HepG2 (cell line): ENCODE results near the gene OR1F1. TPM values are rescaled to one million over a fixed set of nuclear protein-coding genes. Genes with fewer than 3 reads are reported as not detected.
A peak's percentile ranks its signal among the peaks of the same experiment; 100 is the strongest.

ENCODE experiments used
- ETV6 ChIP-seq: sonication (generic); formaldehyde crosslinking; conservative IDR thresholded peaks from 2 replicates; pipeline ENCODE4 v1.4.0; 2020; ENCODE audit warnings: missing genetic modification reagents
- FOXM1 ChIP-seq: sonication (generic); formaldehyde crosslinking; IDR thresholded peaks from 2 replicates; pipeline ENCODE4 v1.5.0; 2020; ENCODE audit warnings: missing genetic modification reagents
- FUBP1 ChIP-seq: sonication (generic); formaldehyde crosslinking; IDR thresholded peaks from 2 replicates; pipeline ENCODE4 v1.5.1; 2020; ENCODE audit warnings: missing genetic modification reagents, mild to moderate bottlenecking, borderline replicate concordance
- HNF1B ChIP-seq: sonication (generic); formaldehyde crosslinking; IDR thresholded peaks from 2 replicates; pipeline ENCODE4 v1.5.1; 2020; ENCODE audit warnings: mild to moderate bottlenecking, moderate library complexity, missing genetic modification reagents
- KLF12 ChIP-seq: sonication (generic); formaldehyde crosslinking; IDR thresholded peaks from 2 replicates; pipeline ENCODE4 v1.4.0; 2020; ENCODE audit warnings: missing genetic modification reagents, borderline replicate concordance
- NFE2L1 ChIP-seq: sonication (generic); formaldehyde crosslinking; IDR thresholded peaks from 2 replicates; pipeline ENCODE4 v1.4.0; 2020; ENCODE audit warnings: missing genetic modification reagents, mild to moderate bottlenecking, borderline replicate concordance
- NR0B2 ChIP-seq: sonication (generic); formaldehyde crosslinking; IDR thresholded peaks from 2 replicates; pipeline ENCODE4 v1.4.0; 2020; ENCODE audit warnings: mild to moderate bottlenecking, missing genetic modification reagents
- SKIL ChIP-seq: sonication (generic); formaldehyde crosslinking; IDR thresholded peaks from 2 replicates; pipeline ENCODE4 v1.8.0; 2022; ENCODE audit warnings: missing genetic modification reagents, mild to moderate bottlenecking, moderate library complexity, borderline replicate concordance
- SOX6 ChIP-seq, 2 experiments: fragments of 450-650 bp in 1 of 2; sonication (generic) in 1 of 2; formaldehyde crosslinking in 1 of 2; IDR thresholded peaks; 2 replicates each; pipeline versions ENCODE4 v1.4.0 to v1.6.1; 2017 to 2020; ENCODE audit warnings: antibody characterized with exemption in 1 of 2, mild to moderate bottlenecking in 1 of 2, missing genetic modification reagents in 1 of 2
- TRIM24 ChIP-seq: sonication (generic); formaldehyde crosslinking; IDR thresholded peaks from 2 replicates; pipeline ENCODE4 v1.8.0; 2022; ENCODE audit warnings: mild to moderate bottlenecking, missing genetic modification reagents
- ZKSCAN8 ChIP-seq: IDR thresholded peaks from 2 replicates; pipeline ENCODE4 v1.6.1; 2016; ENCODE audit warnings: borderline replicate concordance, missing genetic modification reagents, missing compliant biosample characterization
- ZNF18 ChIP-seq: sonication (generic); formaldehyde crosslinking; IDR thresholded peaks from 2 replicates; pipeline ENCODE4 v1.8.0; 2022; ENCODE audit warnings: mild to moderate bottlenecking, missing genetic modification reagents; ENCODE audit not compliant: insufficient replicate concordance
- ZNF414 ChIP-seq: sonication (generic); formaldehyde crosslinking; IDR thresholded peaks from 2 replicates; pipeline ENCODE4 v1.5.0; 2020; ENCODE audit warnings: missing genetic modification reagents
- ZNF572 ChIP-seq: sonication (generic); formaldehyde crosslinking; IDR thresholded peaks from 2 replicates; pipeline ENCODE4 v1.5.1; 2020; ENCODE audit warnings: mild to moderate bottlenecking, missing genetic modification reagents
- ZNF747 ChIP-seq: sonication (generic); formaldehyde crosslinking; IDR thresholded peaks from 2 replicates; pipeline ENCODE4 v1.8.1; 2023; ENCODE audit warnings: missing genetic modification reagents, mild to moderate bottlenecking, borderline replicate concordance
- ZNF792 ChIP-seq: IDR thresholded peaks from 2 replicates; pipeline ENCODE4 v1.6.1; 2016
- ZSCAN5A ChIP-seq: sonication (generic); formaldehyde crosslinking; IDR thresholded peaks from 2 replicates; pipeline ENCODE4 v1.8.0; 2022; ENCODE audit warnings: mild to moderate bottlenecking, missing genetic modification reagents, borderline replicate concordance
- polyA plus RNA-seq, 8 experiments: library from polyadenylated mRNA; depleted of rRNA in 3 of 8; stranded (reverse) in 7 of 8; unstranded in 1 of 8; fragments of >200 nt; fragmentation: Illumina TruSeq in 4 of 8; extraction: Trizol in 4 of 8; gene quantifications; 2 replicates each; pipeline versions ENCODE4 v1.2.1 to v1.2.3, GENCODE V29; 2011 to 2016; ENCODE audit warnings: low read depth in 4 of 8, missing spikeins in 1 of 8, mixed read lengths in 1 of 8; ENCODE audit not compliant: insufficient read depth in 1 of 8
- total RNA-seq, 5 experiments: library from RNA; depleted of rRNA; stranded (reverse); fragments of >200 nt; fragmentation: Illumina TruSeq; extraction: Trizol; gene quantifications; 2 replicates each; pipeline ENCODE4 v1.2.3, GENCODE V29; 2016; ENCODE audit warnings: low read depth in 1 of 5

OR1F1 gene
- total and polyA plus RNA-seq, 2 of the 13 experiments (the other 11 are each of a cell fraction or from before 2014, with no cell fraction given) = 0.90 TPM; not detected in 1

- TF ChIP-seq NR0B2 (CRISPR knock-in tag) (peak; percentile 67; the same call in 1 of the 2 replicates), ZNF572 (CRISPR knock-in tag) (peak; percentile 81; the same call in 1 of the 2 replicates), NFE2L1 (CRISPR knock-in tag) (no peak), ETV6 (0 out of 2 replicates have a peak, but pooled peaks have one; percentile 44), ZNF18 (CRISPR knock-in tag) (peak; percentile 44), HNF1B (CRISPR knock-in tag) (peak; percentile 94), ZNF414 (peak; percentile 42; the same call in 1 of the 2 replicates), ZSCAN5A (CRISPR knock-in tag) (0 out of 2 replicates have a peak, but pooled peaks have one; percentile 19), FOXM1 (CRISPR knock-in tag) (no peak), FUBP1 (no peak), TRIM24 (no peak), SOX6 (IDR thresholded peaks at IDR 0.05) (no peak), SOX6 (CRISPR knock-in tag; IDR thresholded peaks at IDR 0.05) (peak; percentile 62), KLF12 (CRISPR knock-in tag) (no peak), ZKSCAN8 (peak; percentile 85; the same call in 1 of the 2 replicates), ZNF792 (CRISPR knock-in tag) (peak; percentile 71; the same call in 1 of the 2 replicates), ZNF747 (peak; percentile 62; the same call in 1 of the 2 replicates), SKIL (CRISPR knock-in tag) (no peak)
Measured at GRCh38 chr16:3152277-3152990, 35.6 kb upstream of the OR1F1 start (continued).
